Activated CD4-positive, alpha-beta T cell treated with anti-CD3 and anti-CD28 coated beads, Interleukin-2, amount 50 U/mL, for 16 hours (primary cell): ENCODE measurements around the gene PLA2G4A.
"Not testable (repeated sequence)": the region's sequence is repeated elsewhere in the genome, so short reads cannot be mapped to it uniquely, and the experiment has no call there.

Experiments used
- DNase-seq: peaks from one replicate; pipeline ENCODE4 v3.0.0-alpha.2; 2020

Gene PLA2G4A

DNA sequence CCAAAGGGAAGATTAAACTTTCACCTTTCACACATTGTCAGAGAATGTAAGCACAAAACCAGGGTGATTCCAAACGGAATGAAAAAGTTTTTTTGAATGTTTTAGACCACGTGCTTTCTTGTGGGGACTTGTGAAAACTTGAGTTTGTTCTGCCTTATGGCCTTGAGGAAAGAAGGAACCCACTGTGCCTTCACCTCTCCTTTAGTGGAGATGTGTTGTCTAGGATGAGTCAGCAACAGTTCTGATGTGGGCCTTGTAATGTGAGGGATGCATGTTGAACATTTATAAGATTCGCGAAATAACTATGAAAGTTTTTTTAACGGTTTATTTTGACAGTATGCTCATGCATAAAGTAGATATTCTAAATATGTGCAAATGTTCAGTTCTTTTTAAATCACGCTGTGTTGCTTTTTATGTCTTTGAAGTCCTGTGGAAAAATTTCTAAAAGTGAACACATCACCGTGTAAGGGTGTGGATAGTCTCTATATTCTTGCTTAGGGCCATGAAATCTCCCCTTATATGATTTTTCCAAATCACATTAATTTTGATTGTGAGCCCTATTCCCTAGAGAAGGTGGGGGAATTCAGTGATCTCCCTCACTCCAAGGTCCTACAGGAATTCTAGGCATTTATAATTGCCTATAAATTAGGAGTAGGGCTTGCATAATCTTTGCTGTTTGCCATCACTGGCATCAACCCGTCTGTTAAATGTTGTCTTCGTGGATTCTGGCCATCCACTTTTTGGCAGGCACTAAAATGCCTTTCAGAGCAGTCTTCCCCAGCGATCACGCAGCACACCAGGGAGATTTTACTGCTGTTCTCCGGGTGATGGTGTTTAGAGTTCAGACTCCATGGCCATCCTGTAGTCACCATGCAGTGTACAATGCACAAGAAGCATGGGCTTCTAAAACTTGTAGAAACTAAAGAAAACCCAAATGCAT lies 47.4 kb downstream of the PLA2G4A start:
- DNase-seq = no peak

- DNase-seq = no peak
These were observed 49.6 kb downstream of the PLA2G4A start for GRCh38 chr1:186878356-186878755.

GRCh38 chr1:186880982-186881381 lies 52.2 kb downstream of the PLA2G4A start:
- DNase-seq = no peak

DNA sequence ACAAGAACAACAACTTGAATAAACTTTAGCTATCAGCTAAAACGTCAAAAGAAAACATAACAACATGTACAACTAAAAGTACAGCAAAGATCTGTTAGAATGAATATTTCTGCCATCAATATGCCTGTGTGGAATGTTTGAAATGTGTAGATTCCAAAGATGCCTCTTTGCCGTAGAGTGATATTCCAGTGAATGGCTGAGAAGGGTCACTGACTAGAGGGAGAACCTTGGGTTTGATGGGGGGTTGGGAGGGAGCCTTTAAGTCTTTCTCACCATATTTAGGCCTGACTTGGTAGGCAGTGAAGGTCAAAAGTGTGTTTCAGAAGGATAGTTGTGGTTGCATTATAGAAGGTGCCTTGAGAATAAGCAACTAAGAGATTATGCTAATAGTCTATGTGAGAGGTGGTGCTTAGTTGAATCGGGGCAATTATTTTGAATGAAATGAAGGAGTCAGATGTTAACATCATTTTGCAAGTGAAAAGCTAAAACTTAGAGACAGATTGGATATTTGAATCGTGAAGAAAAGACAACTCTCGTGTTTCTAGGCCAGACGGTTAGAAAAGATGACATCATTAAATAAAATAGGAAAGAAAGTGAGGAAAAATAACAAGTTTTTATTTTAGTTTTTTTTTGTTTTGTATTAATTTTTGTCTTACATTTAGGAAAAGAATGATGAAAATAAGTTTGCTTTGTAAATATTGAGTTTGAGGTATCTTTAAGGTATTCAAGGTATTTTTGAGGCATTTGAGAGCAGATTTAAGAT lies 53.8 kb downstream of the PLA2G4A start:
- DNase-seq = no peak

GRCh38 chr1:186884251-186884650 lies 55.5 kb downstream of the PLA2G4A start:
- DNase-seq = no peak

DNA sequence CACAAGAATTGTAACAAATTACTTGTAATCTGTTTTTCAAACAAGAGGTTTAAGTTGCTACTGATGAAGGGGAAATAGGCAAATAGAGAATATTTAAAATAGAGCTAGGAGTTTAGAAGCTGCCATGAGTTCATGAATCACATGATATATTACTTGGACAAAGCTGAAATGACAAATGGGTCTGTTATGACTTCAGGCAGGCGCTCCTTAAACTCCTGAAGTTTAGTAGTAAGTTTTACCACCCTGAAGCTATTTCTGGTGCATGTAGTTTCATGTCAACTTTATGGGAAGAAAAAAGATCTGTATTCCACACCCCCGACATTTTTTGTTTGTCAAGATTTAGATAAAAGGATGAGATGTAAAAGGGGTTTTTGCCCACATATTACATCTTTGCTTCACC lies 58.5 kb downstream of the PLA2G4A start:
- no peak for DNase-seq

GRCh38 chr1:186888367-186888766 lies 59.6 kb downstream of the PLA2G4A start:
- no peak for DNase-seq

DNA sequence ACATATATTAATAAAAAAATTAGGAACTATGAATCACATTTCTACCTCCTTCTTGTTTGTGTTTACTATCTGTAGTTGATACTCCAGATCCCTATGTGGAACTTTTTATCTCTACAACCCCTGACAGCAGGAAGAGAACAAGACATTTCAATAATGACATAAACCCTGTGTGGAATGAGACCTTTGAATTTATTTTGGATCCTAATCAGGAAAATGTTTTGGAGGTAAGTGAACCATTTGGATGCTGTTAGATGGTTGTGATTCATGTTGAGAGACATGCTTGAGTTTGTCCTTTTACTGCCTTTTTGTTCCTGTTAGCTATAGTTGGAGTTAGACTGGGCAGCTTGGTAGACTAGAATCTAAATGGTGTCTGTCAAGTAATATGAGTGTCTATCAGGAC lies 64.2 kb downstream of the PLA2G4A start:
- DNase-seq = no peak

- no peak for DNase-seq
These were observed 65.7 kb downstream of the PLA2G4A start for GRCh38 chr1:186894415-186894814.

GRCh38 chr1:186896211-186896610 lies 67.5 kb downstream of the PLA2G4A start:
- no peak for DNase-seq

- no peak for DNase-seq
These were observed 68.3 kb downstream of the PLA2G4A start for GRCh38 chr1:186897008-186897407.

GRCh38 chr1:186899577-186899976 lies 70.8 kb downstream of the PLA2G4A start:
- DNase-seq = no peak

DNA sequence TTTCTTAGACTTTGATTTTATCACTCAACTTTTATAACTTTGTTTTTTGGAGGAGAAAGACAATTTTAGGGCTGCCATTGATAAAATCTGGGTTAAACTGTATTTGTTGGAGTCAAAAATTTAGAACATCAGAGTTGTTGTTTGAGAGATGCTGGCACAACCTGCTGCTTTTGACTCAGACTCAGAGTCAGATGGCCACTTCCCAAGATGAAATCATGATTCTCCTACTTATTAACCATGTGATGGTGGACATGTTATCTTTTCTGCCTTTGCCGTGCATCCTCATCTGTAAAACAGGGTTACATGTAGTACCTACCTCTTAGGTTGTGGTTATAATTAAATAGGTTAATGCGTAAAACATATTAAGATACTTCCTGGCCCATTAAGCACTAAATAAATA lies 71.2 kb downstream of the PLA2G4A start:
- DNase-seq = no peak

GRCh38 chr1:186900539-186901237 lies 71.9 kb downstream of the PLA2G4A start:
- no peak for DNase-seq

DNA sequence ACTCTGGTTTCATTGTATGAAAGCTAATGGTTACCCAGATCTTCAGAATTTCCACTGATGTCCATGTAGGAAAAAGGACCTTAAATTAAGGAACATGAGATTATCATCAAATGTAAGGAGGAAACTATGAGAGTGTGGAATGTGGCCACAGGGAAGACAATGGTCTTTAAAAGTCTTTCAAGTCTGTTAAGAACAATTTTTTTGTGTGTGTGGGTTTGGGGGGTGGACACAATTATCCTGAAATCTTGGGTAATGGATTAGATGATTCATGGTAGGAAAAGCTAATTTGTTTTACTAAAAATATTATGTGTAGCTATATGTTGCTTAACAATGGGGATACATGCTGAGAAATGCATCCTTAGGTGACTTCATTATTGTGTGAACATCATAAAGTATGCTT lies 72.9 kb downstream of the PLA2G4A start:
- DNase-seq = no peak

DNA sequence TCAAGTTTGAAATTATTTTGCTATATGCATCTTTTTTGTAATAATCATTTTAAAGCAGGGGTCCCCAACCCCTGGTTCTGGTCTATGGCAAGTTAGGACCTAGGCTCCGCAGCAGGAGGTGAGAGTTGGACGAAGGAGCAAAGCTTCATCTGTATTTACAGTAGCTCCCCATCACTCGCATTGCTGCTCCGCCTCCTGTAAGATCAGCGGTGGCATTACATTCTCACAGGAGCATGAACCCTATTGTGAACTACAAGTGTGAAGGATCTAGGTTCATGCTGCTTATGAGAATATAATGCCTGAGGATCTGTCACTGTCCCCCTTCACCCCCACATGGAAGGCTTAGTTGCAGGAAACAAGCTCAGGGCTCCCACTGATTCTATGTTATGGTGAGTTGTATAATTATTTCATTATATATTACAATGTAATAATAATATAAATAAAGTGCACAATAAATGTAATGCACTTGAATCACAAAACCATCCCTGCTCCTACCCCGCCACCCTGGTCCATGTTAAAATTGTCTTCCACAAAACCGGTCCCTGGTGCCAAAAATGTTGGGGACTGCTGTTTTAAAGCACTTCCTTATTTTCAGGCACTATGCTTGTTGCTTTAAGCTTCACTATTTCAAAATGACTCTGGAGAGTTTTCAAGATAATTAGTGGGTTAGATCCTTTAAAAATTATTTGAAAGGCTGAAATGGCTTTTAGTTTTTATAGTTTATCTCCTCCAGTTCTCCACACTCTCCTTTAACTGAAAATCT lies 74.8 kb downstream of the PLA2G4A start:
- no peak for DNase-seq

DNA sequence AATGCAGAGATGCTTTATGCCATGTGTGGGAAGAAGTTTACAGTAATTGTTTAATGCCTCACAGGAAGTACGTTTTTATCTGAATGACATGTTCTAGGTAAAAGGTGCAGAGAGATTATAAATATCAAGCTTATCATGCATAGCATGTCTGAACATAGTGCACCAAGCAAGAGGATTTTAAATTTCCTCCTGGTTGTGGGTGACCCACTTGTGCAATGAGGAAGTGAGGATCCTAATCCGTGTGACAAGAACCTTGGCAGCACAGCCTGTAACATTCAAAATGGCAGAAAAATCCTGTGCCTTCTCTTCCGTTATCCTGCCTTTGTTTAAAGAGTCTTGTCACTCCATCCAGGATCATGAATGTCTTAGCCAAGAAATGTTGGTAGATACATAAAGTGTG lies 75.6 kb downstream of the PLA2G4A start:
- no peak for DNase-seq

DNA sequence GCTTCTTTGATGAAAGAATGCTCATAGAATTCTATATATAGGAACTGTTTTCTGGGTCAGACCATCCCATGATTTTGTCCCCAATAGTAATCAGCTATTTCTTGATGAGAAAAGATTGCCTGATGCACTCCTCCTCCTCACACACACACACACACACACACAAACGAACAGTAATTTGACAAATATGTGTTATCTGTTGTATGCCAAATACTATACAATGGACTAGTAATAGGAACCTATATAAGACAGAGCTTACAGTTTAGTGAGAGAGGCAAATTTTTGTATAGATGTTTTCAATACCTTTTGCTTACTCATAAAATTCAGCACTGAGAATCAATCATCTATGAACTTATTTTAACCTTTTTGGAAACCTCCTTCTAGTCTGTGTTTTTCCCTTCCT lies 76.8 kb downstream of the PLA2G4A start:
- no peak for DNase-seq

- DNase-seq = no peak
These were observed 86.8 kb downstream of the PLA2G4A start for GRCh38 chr1:186915555-186915954.

DNA sequence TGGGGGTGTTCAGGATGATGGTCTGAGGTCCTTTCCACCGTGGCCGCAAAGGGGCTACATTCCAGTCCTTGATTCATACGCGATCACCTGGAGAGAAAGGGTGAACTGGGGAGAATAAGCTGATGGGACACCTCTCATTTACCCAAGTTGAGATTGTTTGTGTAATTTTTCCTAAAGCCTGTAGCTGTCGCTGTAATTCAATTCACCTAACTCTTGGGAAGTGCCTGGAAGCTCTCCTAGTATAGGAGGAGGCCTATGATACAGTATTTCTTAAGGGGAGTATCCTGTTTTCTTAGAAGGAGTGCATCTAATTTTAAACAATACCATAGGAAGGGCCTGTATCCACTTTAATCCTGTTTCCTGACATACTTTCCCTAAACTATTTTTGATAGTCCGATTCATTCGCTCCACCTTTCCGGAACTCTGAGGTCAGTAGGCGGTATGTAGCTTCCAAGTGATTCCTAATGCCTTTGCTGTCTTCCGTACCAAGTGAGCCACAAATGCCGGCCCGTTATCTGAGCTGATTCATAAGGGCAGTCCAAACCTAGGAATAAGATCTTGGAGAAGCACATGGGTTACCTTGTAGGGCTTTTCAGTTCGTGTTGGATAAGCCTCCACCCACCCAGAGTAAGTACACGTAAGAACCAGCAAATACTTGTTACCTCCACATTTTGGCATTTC lies 88.5 kb downstream of the PLA2G4A start:
- not testable (repeated sequence) for DNase-seq

DNA sequence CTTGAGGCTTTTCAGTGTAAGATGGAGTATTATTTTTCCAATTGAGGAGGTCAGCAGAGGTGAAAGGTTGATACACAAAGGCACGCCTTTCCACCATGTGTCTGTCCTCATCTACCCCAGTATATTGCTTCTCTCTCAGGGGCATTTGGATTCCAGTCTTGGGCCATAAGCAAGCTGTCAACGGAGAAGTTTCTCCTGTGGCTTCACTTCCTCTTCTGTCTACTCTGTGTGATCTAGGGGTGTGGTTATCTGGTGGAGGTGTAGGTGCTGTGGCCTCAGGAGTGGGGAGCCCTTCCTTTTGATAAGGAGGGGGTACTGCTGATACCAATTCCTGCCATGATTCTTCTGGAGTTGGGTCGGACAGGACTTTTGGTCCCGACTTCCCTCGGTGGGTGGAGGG lies 92.6 kb downstream of the PLA2G4A start:
- not testable (repeated sequence) for DNase-seq

DNA sequence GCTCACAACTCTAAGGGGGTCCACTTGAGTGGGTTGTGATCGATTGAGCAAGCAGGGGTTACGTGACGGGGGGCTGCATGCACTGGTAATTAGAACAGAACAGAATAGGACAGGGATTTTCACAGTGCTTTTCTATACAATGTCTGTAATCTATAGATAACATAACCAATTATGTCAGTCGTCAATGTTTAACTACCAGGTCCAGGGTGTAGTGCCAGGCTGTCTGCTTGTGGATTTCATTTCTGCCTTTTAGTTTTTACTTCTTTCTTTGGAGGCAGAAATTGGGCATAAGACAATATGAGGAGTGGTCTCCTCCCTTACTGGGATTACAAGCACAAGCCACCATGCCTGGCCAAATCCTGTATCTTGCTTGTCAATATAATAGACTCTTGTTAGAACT lies 94.1 kb downstream of the PLA2G4A start:
- DNase-seq = not testable (repeated sequence)
